HG02885 (cell line): ENCODE data around the gene SLC6A15.

Source experiments
- ATAC-seq: cut with Tn5 transposase; IDR thresholded peaks from one replicate; pipeline ENCODE4 v1.9.1; 2021; ENCODE audit warnings: mild to moderate bottlenecking; ENCODE audit not compliant: unreplicated experiment, poor library complexity

SLC6A15 gene

GRCh38 chr12:84877340-84877739 lies 35.3 kb downstream of the SLC6A15 start:
- no peak for ATAC-seq

- no peak for ATAC-seq
Measured at GRCh38 chr12:84875241-84875640, 37.4 kb downstream of the SLC6A15 start.

GRCh38 chr12:84874825-84875139 lies 37.8 kb downstream of the SLC6A15 start:
- ATAC-seq, result peak; percentile 21

GRCh38 chr12:84874125-84874824 lies 38.3 kb downstream of the SLC6A15 start:
- peak; percentile 97 for ATAC-seq

- no peak for ATAC-seq
Measured at GRCh38 chr12:84862186-84862585, 50.4 kb downstream of the SLC6A15 start.

GRCh38 chr12:84860718-84861117 lies 51.9 kb downstream of the SLC6A15 start:
- ATAC-seq, result no peak

GRCh38 chr12:84858796-84859195 lies 53.8 kb downstream of the SLC6A15 start:
- no peak for ATAC-seq

- no peak for ATAC-seq
Measured at GRCh38 chr12:84857525-84858208, 54.9 kb downstream of the SLC6A15 start.

GRCh38 chr12:84856156-84856900 lies 56.3 kb downstream of the SLC6A15 start:
- no peak for ATAC-seq

- ATAC-seq, result no peak
Measured at GRCh38 chr12:84843593-84844144, 68.9 kb downstream of the SLC6A15 start.

GRCh38 chr12:84842406-84843013 lies 70.1 kb downstream of the SLC6A15 start:
- peak; percentile 82 for ATAC-seq

GRCh38 chr12:84841591-84841990 lies 71.0 kb downstream of the SLC6A15 start:
- ATAC-seq, result no peak

- ATAC-seq, result no peak
Measured at GRCh38 chr12:84840356-84840755, 72.2 kb downstream of the SLC6A15 start.

- no peak for ATAC-seq
Measured at GRCh38 chr12:84826925-84827324, 85.7 kb downstream of the SLC6A15 start.

GRCh38 chr12:84825149-84825548 lies 87.5 kb downstream of the SLC6A15 start:
- peak; percentile 54 for ATAC-seq

GRCh38 chr12:84822525-84822924 lies 90.1 kb downstream of the SLC6A15 start:
- no peak for ATAC-seq

- ATAC-seq, result no peak
Measured at GRCh38 chr12:84816916-84817695, 95.5 kb downstream of the SLC6A15 start.

GRCh38 chr12:84814664-84815245 lies 97.8 kb downstream of the SLC6A15 start:
- peak; percentile 19 for ATAC-seq

GRCh38 chr12:84813780-84814663 lies 98.6 kb downstream of the SLC6A15 start:
- ATAC-seq, result peak; percentile 59
